Midbrain (tissue), 1 donor: ENCODE results near the gene SRRD.
"Not testable (repeated sequence)": the region's sequence is repeated elsewhere in the genome, so short reads cannot be mapped to it uniquely, and the experiment has no call there.

Source experiments
- DNase-seq: peaks from one replicate; lab custom pipeline; 2025; lab: John Stamatoyannopoulos, UW

SRRD gene, protein sequence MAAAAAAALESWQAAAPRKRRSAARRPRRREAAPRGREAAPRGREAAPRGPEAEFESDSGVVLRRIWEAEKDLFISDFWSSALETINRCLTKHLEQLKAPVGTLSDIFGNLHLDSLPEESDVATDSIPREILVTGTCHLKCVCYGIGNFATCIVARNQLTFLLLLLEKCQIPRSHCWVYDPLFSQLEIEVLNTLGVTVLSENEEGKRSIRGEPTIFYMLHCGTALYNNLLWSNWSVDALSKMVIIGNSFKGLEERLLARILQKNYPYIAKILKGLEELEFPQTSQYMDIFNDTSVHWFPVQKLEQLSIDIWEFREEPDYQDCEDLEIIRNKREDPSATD

DNA sequence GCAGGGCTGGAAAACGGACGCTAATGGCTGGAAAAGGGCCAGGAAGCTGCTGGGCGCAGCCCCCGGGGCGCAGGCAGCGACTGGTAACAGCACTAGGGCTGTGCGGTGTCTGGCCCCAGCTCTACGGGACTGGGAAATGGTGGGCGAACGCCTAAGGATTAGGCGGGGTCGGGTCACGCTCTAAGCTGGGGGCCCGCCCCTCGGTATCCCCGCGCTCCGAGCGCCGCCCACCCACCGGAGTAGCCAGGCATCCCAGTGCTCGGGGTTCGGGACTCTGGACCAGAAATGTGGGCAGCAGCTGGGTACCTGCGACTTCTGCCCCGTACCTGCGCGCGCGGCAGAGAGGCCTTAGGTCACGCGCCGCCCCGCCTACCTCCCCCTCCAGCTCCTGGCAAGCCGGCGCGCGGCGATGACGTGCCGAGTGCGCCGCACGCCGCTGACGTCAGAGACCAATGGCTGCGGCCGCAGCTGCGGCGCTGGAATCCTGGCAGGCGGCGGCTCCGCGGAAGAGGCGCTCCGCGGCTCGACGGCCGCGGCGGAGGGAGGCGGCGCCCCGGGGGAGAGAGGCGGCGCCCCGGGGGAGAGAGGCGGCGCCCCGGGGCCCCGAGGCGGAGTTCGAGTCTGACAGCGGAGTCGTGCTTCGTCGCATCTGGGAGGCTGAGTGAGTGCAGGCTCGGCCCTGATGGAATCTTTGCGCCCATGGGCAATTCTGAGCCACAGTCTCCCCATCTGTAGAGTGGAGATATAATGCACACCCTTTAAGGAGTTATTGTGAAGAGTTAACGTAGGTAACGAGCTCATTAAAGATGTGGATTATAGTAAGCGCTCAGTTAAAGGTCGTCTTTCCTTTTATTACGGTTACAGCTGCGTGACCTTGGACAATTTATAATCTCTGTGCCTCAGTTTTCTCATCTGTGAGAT is at the start of gene SRRD, which contains the start of gene HPS4:
TSS of gene SRRD (plus strand) at position 439 of the 921 bp plus-strand sequence. CDS start at position 453, 14 bp downstream.
TSS of gene HPS4 (minus strand) at position 345 of the 921 bp plus-strand sequence. CDS start 2,021 bp downstream, outside the sequence.
- peak; percentile 92 for DNase-seq

GRCh38 chr22:26435327-26436093 is 48.2 kb upstream of the SRRD start:
- no peak for DNase-seq

- no peak for DNase-seq
Measured at GRCh38 chr22:26436903-26437515, 46.7 kb upstream of the SRRD start.

- DNase-seq = no peak
Measured at GRCh38 chr22:26437694-26438392, 45.8 kb upstream of the SRRD start.

DNA sequence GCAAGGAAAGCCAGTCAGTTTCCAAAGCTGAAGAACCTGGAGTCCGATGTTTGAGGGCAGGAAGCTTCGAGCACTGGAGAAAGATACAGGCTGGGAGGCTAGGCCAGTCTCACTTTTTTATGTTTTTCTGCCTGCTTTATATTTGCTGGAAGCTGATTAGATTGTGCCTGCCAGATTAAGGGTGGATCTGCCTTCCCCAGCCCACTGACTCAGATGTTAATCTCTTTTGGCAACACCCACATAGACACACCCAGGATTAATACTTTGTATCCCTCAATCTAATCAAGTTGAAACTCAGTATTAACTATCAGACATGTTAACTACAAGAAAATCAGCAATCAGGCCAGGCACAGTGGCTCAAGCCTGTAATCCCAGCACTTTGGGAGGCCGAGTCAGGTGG is 44.9 kb upstream of the SRRD start:
- DNase-seq = not testable (repeated sequence)

DNA sequence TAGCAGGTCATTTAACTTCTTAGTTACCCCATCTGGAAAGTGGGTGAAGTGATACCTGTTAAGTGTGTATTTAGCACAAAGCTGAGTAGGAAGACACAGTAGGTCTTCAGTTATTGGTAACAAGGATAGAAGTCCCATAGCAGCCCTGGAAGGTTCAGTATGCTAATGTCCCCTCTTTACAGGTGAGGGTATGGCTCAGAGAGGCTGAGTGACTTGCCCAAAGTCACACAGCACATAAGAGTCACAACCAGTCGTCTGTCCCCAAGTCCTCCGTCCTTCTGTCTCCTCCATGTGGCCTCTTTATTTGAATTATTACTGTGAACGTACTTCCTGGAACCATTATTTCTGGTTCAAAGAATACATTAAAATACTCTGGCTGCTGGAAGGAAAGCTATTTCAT is 44.1 kb upstream of the SRRD start:
- DNase-seq = no peak

DNA sequence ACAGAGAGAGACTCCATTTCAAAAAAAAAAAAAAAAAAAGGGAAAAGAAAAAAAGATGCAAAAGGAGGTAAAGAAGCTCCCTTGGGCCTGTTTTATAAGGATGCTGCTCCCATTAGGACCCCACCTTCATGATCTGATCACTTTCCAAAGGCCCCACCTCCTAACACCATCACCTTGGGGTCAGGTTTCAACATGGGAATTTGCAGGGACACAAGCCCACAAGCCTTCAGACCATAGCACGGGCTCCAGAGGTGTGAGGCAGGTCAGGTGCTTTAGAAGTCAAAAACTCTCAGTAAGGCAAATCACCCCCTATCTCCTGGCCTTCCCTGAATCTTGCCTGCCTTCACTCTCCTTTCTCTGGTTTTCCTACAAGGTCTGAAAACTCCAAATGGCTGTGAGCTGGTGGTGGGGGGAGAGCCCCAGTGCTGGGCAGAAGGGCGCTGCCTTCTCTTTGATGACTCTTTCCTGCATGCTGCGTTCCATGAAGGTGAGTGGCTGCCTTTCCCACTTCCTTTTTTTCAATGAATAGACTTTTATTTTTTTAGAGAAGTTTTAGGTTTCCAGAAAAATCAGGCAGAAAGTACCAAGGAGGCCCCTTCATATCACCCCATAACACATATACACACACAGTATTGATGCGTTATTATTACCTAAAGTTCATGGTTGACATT is 41.5 kb upstream of the SRRD start:
- DNase-seq = no peak

GRCh38 chr22:26443901-26444690 is 39.6 kb upstream of the SRRD start:
- no peak for DNase-seq

- DNase-seq = no peak
Measured at GRCh38 chr22:26444777-26445176, 38.9 kb upstream of the SRRD start.

GRCh38 chr22:26445577-26446275 is 38.0 kb upstream of the SRRD start:
- DNase-seq = no peak

- no peak for DNase-seq
Measured at GRCh38 chr22:26446808-26447515, 36.7 kb upstream of the SRRD start.

DNA sequence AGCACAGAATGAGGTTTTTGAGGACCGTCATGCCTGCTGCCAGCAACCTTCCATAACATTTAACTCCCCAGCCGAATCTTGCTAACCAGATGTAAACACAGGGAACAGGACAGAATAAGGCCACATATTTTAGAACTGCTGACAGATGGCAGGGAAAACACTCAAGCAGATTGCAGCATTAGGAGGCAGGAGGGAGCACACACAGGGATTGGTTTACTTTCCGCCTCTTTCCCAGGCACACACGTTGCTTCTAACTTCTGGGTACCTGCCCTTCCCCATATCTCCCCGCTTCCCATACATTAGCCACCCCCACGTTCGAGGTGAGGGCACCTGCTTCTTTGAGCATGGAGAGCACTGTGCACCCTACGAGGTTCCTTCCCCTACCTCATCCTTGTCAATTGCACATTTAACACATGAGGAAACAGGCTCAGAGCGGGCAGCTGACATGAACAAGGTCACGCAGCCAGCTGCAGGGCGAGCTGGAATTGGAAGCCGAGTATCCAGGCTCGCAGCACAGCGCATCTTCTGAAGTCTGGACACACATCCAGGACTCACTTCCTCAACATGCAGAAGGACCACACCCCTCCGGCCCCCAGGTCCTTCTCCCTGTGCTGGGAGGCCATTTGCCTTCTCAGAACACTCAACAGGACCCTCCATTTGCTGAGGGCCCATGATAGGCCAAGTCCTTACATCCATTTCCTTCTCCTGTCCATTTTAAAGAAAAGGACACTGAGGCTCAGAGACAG is 35.9 kb upstream of the SRRD start:
- no peak for DNase-seq

DNA sequence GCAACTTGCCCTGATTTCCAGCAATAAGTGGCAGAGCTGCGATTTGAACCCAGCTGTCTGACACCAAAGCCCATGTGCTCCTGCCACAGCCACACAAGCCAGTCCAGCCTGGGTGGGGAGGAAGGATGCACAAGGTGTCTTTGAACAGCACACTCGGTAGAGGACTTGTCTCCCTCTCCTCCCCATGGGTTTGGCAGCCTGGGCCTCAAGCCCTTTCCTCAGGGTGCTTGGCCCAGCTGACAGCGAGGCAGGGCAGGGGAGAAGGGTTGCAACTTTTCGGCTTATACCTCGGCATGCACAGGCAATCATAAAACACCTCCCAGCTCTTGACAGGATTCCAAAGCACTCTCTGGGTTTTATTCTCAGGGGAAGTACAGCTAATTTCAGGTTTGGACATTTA is 35.3 kb upstream of the SRRD start:
- DNase-seq = no peak

DNA sequence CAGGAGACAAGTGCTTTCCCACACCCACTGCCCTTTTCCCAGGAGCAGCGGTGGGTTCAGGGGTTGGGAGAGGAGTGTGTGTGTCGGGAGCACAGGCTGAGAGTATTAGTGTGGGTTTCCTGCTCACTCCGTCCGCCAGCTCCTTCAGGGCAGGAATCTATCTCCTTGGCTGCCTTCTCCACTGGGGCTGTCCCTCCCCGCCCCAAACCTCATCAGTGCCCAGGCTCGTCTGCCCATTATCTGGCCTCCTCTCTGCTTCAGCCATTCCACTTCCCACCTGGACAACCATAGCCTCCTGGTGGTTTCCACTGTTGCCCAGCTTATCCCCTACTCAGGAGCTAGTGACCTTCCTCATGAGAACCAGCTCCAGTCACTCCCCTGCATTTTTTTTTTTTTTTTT is 34.7 kb upstream of the SRRD start:
- DNase-seq = no peak

- no peak for DNase-seq
Measured at GRCh38 chr22:26450453-26451185, 33.1 kb upstream of the SRRD start.

GRCh38 chr22:26452236-26453016 is 31.3 kb upstream of the SRRD start:
- DNase-seq = no peak
